GM23248 (cell line): ENCODE results near the gene MIB1.

Experiments
- EZH2 ChIP-seq: fragments of 200-600 bp; sonication (generic); IDR thresholded peaks from 2 replicates; pipeline ENCODE4 v1.6.1; 2018; ENCODE audit warnings: antibody characterized with exemption, mild to moderate bottlenecking; ENCODE audit not compliant: insufficient read depth, poor library complexity, severe bottlenecking
- EZH2phosphoT487 ChIP-seq: fragments of 200-600 bp; sonication (generic); IDR thresholded peaks from 2 replicates; pipeline ENCODE4 v1.6.1; 2018; ENCODE audit warnings: antibody characterized with exemption, moderate library complexity, mild to moderate bottlenecking, low read depth; ENCODE audit not compliant: insufficient read depth

GRCh38 chr18:21703241-21703820, 37.3 kb upstream of the MIB1 start:
- TF ChIP-seq EZH2 (no peak), EZH2phosphoT487 (no peak)
